HG02588 (cell line): ENCODE measurements around the gene HM13.
"Not testable (repeated sequence)": the region's sequence is repeated elsewhere in the genome, so short reads cannot be mapped to it uniquely, and the experiment has no call there.

ENCODE experiments used
- ATAC-seq: cut with Tn5 transposase; IDR thresholded peaks from one replicate; pipeline ENCODE4 v1.9.1; 2021; ENCODE audit warnings: mild to moderate bottlenecking, moderate library complexity; ENCODE audit not compliant: unreplicated experiment

The HM13 gene

DNA sequence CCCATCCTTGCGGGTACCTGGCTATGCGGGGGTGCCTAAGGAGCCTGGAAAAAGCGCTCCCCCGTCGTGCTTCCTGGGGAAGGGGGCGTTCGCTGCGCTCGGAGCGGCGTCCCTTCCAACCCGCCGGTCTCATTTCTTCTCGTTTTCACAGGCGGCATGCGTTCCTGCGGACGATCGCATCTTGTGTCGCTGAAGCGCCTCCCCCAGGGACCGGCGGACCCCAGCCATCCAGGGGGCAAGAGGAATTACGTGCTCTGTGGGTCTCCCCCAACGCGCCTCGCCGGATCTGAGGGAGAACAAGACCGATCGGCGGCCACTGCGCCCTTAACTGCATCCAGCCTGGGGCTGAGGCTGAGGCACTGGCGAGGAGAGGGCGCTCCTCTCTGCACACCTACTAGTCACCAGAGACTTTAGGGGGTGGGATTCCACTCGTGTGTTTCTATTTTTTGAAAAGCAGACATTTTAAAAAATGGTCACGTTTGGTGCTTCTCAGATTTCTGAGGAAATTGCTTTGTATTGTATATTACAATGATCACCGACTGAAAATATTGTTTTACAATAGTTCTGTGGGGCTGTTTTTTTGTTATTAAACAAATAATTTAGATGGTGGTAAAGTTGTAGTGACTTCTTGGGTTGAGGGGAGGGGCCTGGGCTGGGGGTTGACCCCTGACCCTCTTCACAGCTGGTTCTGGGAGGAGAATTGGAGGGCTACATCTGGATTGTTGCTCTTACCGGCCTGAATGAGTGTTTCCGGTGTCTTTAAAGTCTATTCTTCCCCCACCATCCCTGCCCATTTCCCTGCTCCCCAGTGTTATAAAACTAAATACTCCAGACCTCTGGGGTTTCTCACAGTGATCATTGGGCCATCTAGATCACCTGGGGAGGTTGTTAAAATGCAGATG is 91.9 kb downstream of the HM13 start:
- ATAC-seq = no peak

DNA sequence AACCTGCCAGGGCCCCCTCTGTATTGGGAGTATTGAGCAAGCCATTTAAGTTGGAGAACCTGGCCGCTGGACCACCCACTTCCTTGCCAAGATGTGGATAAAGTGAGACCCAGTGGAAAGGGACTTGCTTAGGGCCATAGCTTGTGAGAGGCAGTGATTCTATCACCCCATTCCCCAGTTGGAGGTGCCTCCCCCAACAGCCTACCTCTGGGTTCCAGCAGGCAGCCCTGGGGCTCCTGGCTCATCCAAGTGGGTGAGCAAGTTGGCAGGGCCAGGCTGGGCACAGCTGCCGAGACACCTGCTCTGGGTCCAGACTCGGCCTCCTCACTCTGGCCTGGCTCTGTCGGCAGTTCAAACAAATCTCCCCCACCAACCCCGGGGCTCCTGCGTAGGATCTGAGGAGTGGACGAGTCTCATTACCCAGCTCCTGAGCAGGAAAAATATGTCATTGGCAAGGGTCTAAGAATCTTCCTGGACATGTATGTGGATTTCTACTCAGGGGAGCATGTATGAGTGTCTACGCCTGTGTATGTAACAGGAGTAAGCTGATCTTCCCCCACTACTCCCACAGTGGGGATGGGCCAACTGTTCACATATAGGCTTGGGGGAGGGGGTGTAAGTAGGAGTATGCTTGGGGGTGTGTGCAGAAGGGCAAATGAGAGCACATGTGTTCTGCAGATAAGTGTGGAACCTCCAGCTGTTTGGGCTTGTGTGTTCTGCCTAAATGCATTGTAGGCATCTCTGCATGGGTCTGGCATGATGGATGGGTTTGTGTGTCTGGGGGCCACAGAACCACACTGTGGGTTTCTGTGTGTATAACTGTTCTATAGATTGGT is 92.8 kb downstream of the HM13 start:
- no peak for ATAC-seq

DNA sequence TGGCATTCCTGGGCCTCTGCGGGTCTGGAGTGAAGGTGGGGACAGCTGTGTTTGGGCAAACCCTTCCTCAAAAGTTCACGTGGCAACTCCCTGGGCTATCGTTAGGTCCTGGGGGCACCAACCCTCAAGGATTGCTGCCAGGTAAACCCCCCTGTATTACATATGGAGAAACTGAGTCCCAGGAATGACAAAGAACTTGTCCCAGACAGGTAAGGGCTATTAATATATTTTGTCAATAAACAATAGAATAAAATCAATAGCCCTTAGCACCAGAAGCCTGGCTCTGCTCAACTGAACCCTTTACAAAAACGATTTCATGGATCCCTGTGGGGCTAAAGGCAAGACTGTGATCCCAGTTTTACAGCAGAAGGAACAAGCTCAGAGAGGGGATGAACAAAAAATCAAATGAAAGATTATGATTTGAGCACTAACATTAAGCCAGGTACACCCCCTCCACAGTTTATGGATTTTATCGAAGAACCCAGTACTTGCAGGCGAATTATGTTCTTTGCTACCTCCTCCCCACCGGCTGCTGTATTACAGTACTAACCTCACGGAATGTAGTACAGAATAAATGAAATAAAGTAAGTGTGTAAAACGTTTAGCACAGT is 93.5 kb downstream of the HM13 start:
- no peak for ATAC-seq

DNA sequence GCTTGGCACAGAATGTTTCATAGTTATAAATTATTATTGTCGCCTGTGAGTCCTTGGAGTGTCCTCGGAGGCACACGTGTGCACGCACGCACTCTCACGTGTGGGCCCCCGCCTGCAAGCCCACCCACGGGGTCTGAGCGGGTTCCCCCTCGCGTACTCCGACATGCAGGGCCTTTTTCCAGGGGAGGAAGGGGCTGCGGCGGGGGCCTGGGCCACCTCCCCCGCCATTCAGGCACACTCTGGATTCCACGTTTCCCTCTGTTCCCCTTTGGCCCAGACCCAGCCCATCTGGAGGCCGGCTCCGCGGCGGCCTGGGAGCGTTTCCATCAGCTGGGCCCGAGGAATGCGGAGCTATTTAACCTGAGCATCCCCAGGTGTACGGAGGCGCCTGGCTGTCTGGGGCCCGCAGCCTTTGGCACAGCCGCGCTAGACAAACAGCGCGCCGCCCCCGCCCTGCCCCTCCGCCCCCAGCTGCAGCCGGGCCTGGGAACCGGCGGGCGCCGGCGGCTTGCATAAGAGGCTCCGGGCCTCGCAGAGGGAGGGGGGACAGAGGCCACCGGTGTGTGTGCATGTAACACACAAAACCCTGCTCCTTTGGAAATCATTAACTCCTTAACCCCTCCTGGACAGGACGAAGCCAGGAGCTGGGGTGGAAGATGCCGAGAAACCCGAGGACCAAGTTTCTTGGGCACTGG is 94.2 kb downstream of the HM13 start:
- ATAC-seq = no peak

DNA sequence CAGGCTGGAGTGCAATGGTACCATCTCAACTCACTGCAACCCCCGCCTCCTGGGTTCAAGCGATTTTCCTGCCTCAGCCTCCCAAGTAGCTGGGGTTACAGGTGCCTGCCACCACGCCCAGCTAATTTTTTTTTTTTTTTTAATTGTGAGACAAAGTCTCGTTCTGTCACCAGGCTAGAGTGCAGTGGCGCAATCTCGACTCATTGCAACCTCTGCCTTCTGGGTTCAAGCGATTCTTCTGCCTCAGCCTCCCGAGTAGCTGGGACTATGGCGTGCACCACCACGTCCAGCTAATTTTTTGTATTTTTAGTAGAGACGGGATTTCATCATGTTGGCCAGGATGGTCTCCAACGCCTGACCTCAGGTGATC is 98.0 kb downstream of the HM13 start:
- ATAC-seq = not testable (repeated sequence)

DNA sequence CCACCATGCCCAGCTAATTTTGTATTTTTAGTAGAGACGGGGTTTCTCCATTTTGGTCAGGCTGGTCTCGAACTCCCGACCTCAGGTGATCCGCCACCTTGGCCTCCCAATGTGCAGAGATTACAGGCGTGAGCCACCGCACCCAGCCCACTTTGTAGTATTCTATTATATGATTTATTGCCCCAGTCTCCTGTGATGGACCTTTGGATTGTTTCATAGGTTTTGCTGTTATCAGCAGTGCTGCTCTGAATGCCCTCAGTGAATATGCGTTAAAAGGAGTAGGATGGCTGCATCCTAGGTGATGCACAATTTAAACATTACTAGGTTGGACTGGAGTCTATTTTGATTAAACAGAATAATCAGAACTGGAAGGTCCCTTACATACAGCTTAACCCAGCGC is 101.2 kb downstream of the HM13 start:
- no peak for ATAC-seq

DNA sequence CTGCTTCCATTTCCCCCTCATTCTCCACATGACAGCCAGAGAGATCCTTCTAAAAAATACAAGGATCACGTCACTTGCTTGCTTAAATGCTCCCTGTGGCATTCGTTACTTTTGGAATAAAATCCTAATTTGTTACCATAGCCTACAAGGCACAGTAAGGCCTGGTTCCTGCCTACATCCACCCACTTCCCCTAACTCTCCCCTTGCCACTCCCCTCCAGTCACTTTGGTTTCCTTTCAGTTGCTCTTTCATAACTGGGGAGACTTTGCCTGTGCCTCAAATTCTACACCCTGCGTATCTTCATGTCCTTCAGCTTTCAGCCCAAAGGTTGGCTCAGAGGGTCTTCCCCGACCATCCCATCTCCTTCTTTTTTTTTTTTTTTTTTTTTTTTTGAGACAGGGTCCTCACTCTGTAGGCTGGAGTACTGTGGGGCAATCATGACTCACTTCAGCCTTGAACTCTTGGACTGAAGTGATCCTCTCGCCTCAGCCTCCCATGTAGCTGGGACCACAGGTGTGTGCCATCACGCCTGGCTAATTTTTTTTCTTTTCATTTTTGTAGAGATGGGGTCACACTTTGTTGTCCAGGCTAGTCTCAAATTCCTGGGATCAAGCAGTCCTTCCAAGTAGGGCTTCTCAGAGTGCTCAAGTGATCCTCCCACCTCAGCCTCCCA is 103.3 kb downstream of the HM13 start:
- ATAC-seq = no peak
